A204.1 (cell line): ENCODE measurements around the gene DTD1.
A peak's percentile ranks its signal among the peaks of the same experiment; 100 is the strongest.
"Not testable (repeated sequence)": the region's sequence is repeated elsewhere in the genome, so short reads cannot be mapped to it uniquely, and the experiment has no call there.

Experiments
- FAIRE-seq: peaks from 2 replicates; lab custom pipeline; 2012; peaks lifted over from hg19 to GRCh38; lab: Jason Lieb, UNC

The DTD1 gene

DNA sequence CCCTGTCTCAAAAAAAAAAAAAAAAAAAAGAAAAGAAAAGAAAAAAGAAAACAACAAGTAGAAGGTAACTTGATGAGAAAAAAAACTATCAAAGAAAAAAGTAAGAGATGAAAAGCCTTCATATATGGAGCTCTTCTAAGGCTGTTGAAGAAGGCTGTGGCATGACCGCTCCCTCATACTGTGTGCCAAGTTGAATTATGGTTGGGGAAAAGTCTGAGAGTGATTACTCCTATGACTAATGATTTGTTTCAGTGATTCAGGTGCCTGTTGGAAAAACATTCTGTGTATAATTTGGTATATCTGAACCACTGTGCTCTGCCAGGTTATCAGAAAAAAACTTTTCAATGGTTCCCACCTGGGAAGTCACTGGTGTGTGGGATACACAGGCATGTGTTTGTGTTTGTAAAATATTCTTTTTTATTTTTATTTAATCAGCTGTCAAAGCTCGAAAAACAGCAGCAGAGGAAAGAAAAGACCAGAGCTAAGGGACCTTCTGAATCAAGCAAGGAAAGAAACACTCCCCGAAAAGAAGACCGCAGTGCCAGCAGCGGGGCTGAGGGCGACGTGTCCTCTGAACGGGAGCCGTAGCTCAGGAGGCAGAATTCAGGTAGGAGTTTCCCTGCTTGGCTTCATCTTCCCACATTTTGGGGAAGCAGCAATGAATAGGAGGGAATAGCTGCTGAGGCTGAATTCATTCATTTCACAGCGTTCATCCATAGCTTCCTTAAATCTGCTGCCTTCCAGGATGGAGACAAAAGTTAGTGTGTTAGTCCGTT is 156.0 kb downstream of the DTD1 start:
- FAIRE-seq = no peak

GRCh38 chr20:18747090-18747489 is 159.2 kb downstream of the DTD1 start:
- FAIRE-seq = no peak

- FAIRE-seq = no peak
These were observed 161.1 kb downstream of the DTD1 start for GRCh38 chr20:18748987-18749386.

DNA sequence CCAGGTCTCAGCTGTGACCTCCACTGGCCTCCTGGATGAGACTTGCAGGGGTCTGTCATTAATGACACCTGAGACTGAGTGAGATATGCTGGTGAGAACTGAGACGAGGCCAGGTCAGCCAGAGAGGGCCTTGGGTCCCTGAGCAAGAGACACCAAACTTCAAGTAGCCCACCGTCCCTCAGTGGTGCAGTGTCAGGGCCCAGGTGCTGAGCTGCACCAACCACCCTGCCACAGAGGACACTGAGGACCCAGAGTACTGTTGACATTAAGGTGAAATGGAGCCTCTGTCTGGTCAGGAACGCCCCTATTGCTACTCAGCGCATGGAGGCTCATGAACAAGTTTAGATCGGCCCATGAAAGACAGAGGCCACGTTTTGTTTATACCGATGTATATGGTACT is 161.7 kb downstream of the DTD1 start:
- FAIRE-seq = no peak

DNA sequence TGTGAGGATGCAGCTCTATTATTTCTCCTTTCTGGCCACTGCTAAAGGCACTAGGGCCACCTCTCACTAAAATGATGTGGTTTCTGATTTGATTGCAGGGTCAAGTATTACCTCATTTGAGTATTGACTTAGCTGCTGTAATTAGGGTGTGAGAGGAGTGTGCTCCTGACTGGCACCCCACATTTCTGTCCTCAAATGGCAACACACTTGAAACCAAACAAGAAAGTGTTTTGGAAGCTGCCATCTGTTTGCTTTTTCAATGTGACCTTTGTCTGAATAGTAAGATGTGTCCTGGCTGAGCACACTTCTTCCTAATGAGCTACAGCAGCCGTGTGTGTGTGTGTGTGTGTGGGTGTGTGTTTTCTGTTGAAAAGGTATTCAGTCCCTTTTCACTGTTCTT is 162.9 kb downstream of the DTD1 start:
- FAIRE-seq = no peak

- FAIRE-seq = no peak
These were observed 166.3 kb downstream of the DTD1 start for GRCh38 chr20:18754030-18754652.

DNA sequence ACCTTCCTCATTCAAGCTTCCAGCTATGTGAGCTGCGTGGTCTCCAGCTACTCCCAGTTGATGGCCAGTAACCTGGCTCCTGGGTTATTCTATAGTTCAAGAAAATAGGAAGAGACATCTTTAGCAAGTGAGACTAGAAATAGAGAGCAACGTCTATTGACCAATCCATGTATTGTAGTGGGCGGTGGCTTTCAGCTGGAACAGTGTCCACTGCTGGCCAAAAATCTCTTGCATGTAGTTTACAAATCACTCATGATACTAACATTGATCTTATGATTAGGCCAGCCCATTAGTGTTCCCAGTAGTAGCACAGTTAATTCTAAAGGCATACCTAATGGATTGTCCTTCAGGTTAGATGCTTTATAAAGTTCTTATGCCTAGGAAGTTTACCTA is 166.8 kb downstream of the DTD1 start:
- no peak for FAIRE-seq

GRCh38 chr20:18760852-18761251 is 173.0 kb downstream of the DTD1 start:
- not testable (repeated sequence) for FAIRE-seq

DNA sequence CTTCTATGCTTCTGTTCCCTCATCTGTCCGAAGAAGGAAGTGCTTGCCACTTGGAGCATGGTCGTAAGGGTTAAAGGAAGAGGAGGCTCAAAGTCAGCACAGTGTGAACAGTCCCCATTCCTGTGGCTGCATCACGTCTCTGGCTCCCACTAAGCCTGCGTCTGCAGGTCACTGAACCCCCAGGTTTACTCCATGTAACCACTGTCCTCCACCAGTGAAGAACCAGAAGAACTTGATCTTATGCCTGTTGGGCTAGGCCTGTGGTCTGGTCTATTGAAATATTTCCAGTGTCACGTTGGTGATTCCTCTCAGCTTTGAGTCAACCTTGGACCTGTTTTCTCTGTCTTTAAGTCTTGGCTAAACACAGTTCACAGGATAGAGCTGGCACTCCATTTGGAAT is 179.8 kb downstream of the DTD1 start:
- no peak for FAIRE-seq

DNA sequence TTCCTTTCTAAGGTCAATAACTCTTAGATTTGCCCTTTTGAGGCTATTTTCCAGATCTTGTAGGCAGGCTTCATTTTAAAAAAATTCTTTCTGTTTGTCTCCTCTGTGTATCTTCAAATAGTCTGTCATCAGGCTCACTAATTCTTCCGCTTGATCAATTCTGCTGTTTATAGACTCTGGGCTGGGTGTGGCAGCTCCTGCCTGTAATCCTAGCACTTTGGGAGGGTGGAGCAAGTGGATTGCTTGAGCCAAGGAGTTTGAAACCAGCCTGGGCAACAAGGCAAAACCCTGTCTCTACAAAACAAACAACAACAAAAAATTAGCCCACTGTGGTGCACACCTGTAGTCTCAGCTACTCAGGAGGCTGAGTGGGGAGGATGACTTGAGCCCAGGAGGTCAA is 185.7 kb downstream of the DTD1 start:
- FAIRE-seq = no peak

DNA sequence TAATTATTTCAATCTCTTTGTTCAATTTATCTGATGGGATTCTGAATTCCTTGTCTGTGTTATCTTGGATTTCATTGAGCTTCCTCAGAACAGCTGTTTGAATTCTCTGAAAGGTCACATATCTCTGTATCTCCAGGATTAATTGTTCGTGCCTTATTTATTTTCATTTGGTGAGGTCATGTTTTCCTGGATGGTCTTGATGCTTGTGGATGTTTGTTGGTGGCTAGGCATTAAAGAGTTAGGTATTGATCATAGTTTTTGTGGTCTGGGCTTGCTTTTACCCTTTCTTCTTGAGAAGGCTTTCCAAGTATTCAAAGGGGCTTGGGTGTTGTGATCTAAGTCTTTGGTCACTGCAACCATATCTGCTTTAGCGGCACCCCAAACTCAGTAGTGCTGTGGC is 186.4 kb downstream of the DTD1 start:
- FAIRE-seq = no peak

DNA sequence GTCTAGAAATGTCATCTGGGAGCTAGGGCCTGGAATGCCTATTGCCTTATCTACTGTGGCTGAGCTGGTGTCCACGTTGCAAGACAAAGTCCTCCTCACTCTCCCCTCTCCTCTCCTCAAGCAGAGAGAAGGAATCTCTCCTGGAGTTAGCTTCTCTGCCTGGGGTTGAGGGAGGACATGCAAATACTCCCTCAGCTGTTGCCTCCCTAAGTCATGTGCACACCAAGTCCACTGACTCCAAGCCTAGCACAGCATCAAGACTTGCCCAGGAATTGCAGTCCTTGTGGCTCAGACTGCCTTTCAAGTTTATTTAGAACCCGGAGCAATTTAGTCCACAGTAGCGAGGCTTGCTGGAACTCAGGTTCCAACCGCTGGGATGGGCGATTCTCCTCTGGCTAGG is 187.8 kb downstream of the DTD1 start:
- FAIRE-seq = no peak

DNA sequence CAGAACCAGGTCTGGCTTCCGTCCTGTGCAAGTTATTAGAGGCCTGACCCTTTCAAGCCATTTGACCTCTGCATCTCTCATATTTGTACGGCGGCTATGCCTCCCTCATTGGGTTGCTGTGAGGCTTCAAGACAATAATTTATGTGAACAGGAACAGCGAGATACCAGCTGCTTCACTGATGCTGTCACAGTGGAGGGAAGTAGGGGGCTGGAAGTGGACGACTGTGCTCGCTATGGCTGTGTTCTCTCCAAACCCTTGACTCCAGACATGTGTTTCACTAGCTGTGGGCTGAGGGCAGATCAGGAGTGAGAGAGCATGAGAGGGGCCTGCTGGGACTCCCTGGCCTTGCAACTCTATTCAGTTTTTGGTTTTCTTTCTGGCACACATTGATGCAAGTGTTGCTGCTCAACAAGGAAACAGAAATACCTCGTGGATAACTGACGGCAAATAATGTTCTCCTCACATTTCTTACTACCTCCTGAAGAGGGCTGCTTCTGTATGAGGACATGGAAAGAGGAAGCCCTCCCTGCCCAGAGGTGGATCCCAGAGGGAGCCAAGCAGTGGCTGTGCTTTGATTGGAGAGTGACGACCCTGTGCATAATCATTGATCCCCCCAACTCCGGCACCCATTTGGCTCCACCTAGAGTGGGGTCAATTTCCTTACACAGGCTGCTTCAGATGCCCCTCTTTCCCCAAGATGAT is 191.0 kb downstream of the DTD1 start:
- no peak for FAIRE-seq

DNA sequence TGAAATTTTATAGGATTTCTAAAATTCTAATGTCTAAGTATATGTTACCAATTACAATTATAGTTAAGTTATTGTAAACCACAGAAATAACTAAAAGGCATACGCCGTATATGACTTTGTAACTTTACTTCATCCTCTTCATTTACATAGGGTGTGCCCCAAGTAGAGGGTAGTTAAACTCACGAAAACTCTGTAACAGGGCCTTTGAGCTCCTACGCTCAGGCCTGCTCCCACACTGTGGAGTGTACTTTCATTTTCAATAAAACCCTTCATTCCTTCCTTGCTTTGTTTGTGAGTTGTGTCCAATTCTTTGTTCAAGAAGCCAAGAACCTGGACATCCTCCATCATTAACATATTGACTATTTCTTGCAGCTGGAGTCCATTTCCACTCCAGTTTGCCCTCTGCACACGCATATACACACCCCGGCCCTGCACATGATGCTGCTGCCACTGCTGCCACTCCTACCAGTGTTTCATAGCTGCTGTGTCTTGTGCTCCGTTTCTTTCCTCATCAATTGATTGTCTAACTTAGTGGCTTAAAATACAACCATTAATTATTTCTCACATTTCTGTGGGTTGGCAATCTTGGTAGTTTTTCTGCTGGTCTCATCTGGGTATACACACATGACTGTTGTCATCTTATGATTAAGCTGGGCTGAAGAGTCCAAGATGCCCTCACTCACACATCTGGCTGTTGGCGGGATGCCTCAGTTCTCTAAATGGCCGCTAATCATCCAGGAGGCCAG is 192.7 kb downstream of the DTD1 start:
- no peak for FAIRE-seq

DNA sequence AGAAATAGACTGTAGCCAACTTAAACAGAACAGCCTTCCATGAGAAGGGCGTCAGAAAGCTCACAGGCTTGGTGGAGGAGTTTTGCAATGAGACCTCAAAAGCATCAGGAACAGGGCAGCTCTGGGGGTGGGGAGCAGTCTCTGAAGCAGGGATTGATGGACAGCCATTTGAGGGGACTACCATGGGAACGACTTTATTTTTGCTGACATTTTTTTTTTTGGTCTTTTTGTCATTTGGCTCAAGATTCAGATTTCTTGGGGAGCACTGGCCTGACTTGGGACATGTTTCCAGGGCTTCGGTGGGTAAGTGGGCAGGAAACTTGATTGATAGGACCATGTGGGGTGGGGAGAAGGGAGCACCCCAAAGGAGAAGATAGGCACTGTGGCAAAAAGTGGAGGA is 193.7 kb downstream of the DTD1 start:
- FAIRE-seq = no peak

GRCh38 chr20:18783385-18783959 is 195.6 kb downstream of the DTD1 start:
- no peak for FAIRE-seq

GRCh38 chr20:18787046-18787445 is 199.2 kb downstream of the DTD1 start:
- not testable (repeated sequence) for FAIRE-seq

DNA sequence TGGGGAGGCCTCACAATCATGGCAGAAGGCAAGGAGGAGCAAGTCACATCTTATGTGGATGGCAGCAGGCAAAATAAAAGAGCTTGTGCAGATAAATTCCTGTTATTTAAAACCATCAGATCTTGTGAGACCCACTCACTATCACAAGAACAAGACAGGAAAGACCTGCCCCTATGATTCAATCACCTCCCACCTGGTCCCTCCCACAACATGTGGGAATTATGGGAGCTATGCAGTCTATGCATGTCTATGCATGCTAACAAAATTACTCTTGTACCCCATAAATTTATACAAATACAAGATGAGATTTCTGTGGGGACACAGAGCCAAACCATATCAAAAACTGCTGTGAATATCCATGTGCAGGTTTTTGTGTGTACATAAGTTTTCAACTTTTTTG is 200.2 kb downstream of the DTD1 start:
- no peak for FAIRE-seq

- FAIRE-seq = no peak
These were observed 202.9 kb downstream of the DTD1 start for GRCh38 chr20:18790787-18791186.

- peak; percentile 82 for FAIRE-seq
These were observed 206.0 kb downstream of the DTD1 start for GRCh38 chr20:18793625-18794427.

GRCh38 chr20:18794428-18794787 is 206.6 kb downstream of the DTD1 start:
- no peak for FAIRE-seq

DNA sequence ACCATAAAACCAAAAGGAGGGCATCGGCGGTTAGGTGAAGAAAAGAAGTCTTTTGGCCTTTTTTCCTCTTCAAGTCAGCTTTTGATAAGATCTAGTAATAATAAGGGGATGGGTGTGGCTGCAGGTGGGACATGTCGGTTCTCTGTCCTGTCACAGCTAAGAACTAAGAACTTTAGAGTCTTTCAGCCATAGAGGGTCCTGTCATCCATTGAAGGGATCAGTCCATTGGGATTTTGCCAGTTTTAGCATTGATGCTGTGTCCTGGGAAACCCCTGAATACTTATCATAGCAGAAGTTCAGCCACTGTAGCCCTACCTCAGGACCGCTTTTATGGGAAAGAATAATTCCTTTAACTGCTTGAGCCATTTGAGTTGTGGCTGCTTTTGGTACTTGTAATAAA is 207.5 kb downstream of the DTD1 start:
- FAIRE-seq = no peak
